IPS-15b (cell line): ENCODE results near the gene CYB5R3.
"Not testable (repeated sequence)": the region's sequence is repeated elsewhere in the genome, so short reads cannot be mapped to it uniquely, and the experiment has no call there.

Experiments used
- H3K27me3 ChIP-seq: one replicate; pipeline ENCODE4 v1.6.1; 2013; ENCODE audit warnings: low read length; ENCODE audit not compliant: control insufficient read depth, insufficient read depth
- H3K36me3 ChIP-seq: one replicate; pipeline ENCODE4 v1.6.1; 2013; ENCODE audit warnings: low read length; ENCODE audit not compliant: control insufficient read depth, insufficient read depth
- H3K4me1 ChIP-seq: one replicate; pipeline ENCODE4 v1.6.1; 2013; ENCODE audit warnings: mild to moderate bottlenecking, low read length; ENCODE audit not compliant: control insufficient read depth, insufficient read depth
- H3K4me3 ChIP-seq: one replicate; pipeline ENCODE4 v1.5.1; 2013; ENCODE audit warnings: low read depth, low read length
- H3K9ac ChIP-seq: one replicate; pipeline ENCODE4 v1.6.1; 2013; ENCODE audit warnings: low read depth, mild to moderate bottlenecking, low read length
- H3K9me3 ChIP-seq: one replicate; pipeline ENCODE4 v1.6.1; 2013; ENCODE audit warnings: mild to moderate bottlenecking, low read length; ENCODE audit not compliant: control insufficient read depth, insufficient read depth

CYB5R3 gene

DNA sequence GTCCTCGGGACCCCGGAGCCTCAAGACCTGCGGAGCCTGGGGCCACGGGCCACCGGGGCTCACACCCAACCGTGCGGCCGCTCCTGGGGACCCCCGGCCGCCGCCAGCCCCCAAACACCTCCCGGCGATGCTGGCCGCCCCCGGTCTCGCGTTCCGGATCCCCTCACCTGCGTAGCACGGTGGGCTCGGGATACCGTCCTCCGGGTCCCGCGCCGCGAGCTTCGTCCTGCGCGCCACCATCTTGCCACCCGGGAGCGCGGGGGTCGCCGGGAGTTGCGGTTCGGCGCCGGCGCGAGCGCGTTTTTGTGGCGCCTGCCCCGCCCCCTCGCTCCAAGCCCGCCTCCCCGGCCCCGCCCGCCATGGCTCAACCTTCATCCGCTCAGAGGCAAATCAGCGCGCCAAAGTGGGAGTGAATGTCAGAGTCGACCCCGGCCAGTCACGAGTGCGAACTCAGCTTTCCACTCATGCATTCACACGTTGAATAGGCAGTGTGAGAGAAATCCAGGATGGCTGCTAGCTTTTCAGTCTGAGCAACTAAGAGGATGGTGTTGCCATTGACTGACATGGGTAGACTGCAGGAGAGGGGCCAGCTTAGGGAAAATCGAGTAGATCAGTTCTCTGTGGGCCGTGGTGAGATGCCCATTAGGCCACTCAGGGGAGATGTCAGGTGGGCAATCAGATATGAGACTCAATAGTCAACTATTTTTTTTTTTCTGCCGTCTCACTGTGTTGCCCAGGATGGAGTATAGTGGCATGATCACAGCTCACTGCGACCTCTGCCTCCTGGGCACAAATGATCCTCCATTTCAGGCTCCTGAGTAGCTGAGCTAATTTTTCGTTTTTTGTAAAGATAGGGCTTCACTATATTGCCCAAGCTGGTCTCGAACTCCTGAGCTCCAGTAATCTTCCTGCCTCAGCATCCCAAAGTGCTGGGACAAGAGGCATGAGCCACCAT is 67.2 kb downstream of the CYB5R3 start:
- H3K4me3 ChIP-seq: peak overlapping the region; percentile 63

DNA sequence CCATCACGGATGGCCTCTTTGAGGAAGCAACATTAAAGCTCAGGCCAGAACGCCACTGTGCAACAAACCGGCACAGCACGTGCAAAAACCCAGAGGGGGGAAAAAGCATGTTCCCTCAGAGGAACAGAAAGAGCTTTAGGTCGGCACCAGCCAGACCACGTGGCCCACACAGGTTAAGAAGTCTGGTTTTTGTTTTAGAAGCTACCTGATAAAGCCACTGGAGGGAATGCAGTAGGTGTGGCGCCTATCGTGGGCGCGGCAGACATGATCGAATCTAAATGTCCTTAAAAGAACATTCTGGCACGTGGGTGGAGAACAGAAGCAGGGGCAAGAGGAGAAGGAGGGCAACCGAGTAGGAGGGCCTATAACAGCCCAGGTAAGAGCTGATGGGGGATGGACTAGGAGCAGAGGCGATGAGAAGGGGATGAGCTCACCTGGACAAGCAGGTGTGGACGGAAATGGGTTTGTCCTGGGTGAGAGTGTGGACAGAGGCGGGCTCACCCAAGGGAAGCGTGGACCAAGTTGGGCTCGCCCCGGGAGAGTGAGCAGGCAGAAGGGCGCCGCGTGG is 67.9 kb downstream of the CYB5R3 start:
- Histone ChIP-seq H3K9ac (peak overlapping the region; percentile 70), H3K36me3 (peaks cover 40% of the 10 kb centered on the region), H3K4me3 (peak overlapping the region; percentile 63)
- H3K27me3 ChIP-seq, H3K4me1 ChIP-seq, H3K9me3 ChIP-seq: not testable (repeated sequence)

More for the DNA sequence above, 67.2 kb downstream of the CYB5R3 start:
- Histone ChIP-seq H3K9me3 (no peaks in the 10 kb centered on the region), H3K27me3 (no peaks in the 10 kb centered on the region), H3K36me3 (peaks cover 44% of the 10 kb centered on the region), H3K9ac (peak overlapping the region; percentile 70), H3K4me1 (no peaks in the 10 kb centered on the region)

DNA sequence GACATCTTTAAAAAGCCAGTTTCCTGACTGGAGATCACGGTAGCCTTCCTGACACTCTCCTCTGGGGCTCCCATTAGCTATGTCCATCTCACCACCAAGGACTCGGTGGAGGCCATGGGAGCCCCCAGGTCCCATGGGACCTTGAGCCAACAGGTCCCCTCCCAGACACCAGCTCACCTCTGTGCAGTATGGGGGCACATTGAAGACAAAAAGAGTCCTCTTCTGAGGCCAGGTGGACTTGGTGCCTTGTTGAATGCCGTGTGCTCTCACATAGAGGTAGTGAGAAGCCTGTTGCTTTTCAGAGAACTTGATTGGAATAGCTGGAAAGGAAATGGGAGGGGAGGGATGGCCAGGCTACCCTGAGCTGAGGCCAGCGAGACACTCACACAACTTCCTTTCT is 69.2 kb downstream of the CYB5R3 start:
- peaks cover 34% of the 10 kb centered on the region for H3K36me3 ChIP-seq
- not testable (repeated sequence) for H3K4me1 ChIP-seq, H3K9me3 ChIP-seq, H3K9ac ChIP-seq, H3K4me3 ChIP-seq, H3K27me3 ChIP-seq

GRCh38 chr22:42577623-42578240 is 71.5 kb downstream of the CYB5R3 start:
- H3K9ac ChIP-seq: no peak overlapping the region
- H3K27me3 ChIP-seq: no peaks in the 10 kb centered on the region
- H3K36me3 ChIP-seq: peaks cover 32% of the 10 kb centered on the region
- no peaks in the 10 kb centered on the region for H3K9me3 ChIP-seq
- no peak overlapping the region for H3K4me3 ChIP-seq
- H3K4me1 ChIP-seq: no peaks in the 10 kb centered on the region

GRCh38 chr22:42577141-42577540 is 72.1 kb downstream of the CYB5R3 start:
- H3K9ac ChIP-seq, H3K4me1 ChIP-seq, H3K4me3 ChIP-seq, H3K27me3 ChIP-seq, H3K9me3 ChIP-seq: not testable (repeated sequence)
- H3K36me3 ChIP-seq: peaks cover 34% of the 10 kb centered on the region

- not testable (repeated sequence) for H3K9me3 ChIP-seq, H3K9ac ChIP-seq, H3K27me3 ChIP-seq, H3K4me3 ChIP-seq, H3K4me1 ChIP-seq
- peaks cover 36% of the 10 kb centered on the region for H3K36me3 ChIP-seq
Measured at GRCh38 chr22:42575996-42576574, 73.1 kb downstream of the CYB5R3 start.

DNA sequence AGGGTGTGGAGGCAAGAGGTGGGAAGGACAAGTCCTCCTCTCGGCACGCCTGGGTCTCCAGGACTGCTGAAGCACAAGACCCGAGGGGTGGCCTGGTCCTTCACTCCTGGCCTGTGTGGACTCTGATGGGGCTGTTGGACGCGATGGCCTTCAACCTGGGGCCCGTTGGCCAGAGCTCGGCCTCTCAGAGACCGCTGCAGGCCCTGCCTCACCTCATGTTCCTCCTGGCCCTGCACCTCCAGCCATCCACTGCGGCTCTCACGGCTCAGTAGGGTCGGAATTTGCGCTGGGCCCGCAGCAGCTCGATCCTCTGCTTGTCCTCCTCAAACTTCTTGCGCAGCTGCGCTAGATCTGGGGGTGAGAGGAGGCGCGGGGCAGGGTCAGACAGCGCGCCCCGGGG is 74.7 kb downstream of the CYB5R3 start:
- H3K36me3 ChIP-seq: peaks cover 33% of the 10 kb centered on the region

DNA sequence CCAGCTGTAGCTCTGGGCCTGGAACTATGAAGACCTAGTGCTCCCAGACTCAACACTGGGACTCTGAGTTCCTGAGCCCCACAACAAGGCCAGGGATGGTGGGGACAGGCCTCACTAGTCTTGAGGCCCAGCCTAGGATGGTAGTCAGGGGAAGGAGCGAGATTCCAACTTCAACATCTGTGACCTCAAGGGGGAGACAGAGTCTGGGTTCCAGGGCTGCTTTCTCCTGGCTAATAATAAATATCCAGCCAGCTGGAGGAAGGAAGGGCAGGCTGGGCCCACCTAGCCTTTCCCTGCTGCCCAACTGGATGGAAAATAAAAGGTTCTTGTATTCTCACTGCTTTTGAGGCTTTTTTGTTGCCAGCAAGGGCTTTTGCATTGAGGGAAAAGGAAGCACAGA is 75.1 kb downstream of the CYB5R3 start:
- not testable (repeated sequence) for H3K4me3 ChIP-seq, H3K4me1 ChIP-seq, H3K9me3 ChIP-seq, H3K27me3 ChIP-seq, H3K9ac ChIP-seq
- H3K36me3 ChIP-seq: peaks cover 33% of the 10 kb centered on the region

More for the DNA sequence above, 74.7 kb downstream of the CYB5R3 start:
- H3K9me3 ChIP-seq, H3K4me3 ChIP-seq, H3K9ac ChIP-seq, H3K27me3 ChIP-seq, H3K4me1 ChIP-seq: not testable (repeated sequence)

DNA sequence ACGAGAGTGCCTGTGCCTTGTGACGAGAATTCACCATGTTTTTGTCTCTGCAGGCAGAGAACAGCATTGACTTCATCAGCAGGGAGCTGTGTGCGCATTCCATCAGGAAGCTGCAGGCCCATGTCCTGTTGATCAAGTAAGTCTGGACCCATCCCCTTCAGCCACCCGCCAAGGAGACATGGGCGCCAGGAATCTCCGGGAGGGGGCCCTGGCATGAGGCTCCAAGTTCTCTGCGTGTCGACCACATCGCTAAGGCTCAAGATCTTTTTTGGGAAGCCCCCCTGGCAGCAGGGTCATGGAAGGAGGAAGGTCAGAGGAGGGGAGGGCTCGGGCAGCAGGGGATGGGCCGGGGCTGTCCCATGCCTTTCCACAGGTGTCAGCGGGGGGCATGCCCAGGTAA is 78.1 kb downstream of the CYB5R3 start:
- not testable (repeated sequence) for H3K27me3 ChIP-seq, H3K4me1 ChIP-seq, H3K9me3 ChIP-seq, H3K9ac ChIP-seq, H3K4me3 ChIP-seq
- peaks cover 18% of the 10 kb centered on the region for H3K36me3 ChIP-seq

DNA sequence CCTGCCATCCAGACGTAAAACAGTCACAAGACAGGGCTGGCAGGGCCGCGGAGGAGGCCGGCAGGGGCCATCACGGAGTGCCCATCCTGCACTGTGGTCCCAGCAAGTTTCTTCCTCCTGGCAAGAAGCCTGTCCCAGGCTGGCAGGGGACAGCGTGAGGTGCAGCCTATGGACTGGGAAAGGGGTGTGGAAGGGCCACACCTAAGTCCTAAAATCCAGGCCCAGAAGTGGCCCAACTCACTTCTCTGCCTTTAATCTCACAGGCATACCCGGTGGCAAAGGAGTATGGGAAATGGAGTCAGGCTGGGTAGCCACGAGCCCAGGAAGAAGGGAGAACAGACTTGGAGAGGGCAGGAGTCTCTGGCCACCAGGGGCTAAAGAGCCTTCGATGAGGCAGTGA is 78.6 kb downstream of the CYB5R3 start:
- H3K9ac ChIP-seq, H3K9me3 ChIP-seq, H3K4me3 ChIP-seq, H3K27me3 ChIP-seq, H3K4me1 ChIP-seq: not testable (repeated sequence)
- H3K36me3 ChIP-seq: peaks cover 16% of the 10 kb centered on the region

DNA sequence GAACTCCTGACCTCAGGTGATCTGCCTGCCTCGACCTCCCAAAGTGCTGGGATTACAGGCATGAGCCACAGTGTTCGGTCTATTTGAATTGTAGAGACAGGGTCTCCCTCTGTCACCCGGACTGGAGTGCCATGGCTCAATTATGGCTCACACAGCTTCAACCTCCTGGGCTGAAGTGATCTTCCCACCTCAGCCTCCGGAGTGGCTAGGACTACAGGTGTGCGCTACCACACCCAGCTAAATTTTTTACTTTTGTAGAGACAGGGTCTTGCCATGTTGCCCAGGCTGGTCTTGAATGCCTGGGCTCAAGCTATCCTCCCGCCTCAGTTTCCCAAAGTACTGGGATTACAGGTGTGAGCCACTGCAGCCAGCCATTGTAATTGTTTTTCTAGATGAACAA is 81.2 kb downstream of the CYB5R3 start:
- H3K36me3 ChIP-seq, H3K4me1 ChIP-seq: not testable (repeated sequence)

More for the DNA sequence above, 81.2 kb downstream of the CYB5R3 start:
- H3K9me3 ChIP-seq, H3K9ac ChIP-seq, H3K4me3 ChIP-seq, H3K27me3 ChIP-seq: not testable (repeated sequence)
